GM18511 (cell line): ENCODE results near the gene ACVR1.

ENCODE experiments used
- ATAC-seq: cut with Tn5 transposase; IDR thresholded peaks from one replicate; pipeline ENCODE4 v1.9.1; 2021; ENCODE audit warnings: mild to moderate bottlenecking, moderate library complexity; ENCODE audit not compliant: unreplicated experiment

ACVR1 gene

DNA sequence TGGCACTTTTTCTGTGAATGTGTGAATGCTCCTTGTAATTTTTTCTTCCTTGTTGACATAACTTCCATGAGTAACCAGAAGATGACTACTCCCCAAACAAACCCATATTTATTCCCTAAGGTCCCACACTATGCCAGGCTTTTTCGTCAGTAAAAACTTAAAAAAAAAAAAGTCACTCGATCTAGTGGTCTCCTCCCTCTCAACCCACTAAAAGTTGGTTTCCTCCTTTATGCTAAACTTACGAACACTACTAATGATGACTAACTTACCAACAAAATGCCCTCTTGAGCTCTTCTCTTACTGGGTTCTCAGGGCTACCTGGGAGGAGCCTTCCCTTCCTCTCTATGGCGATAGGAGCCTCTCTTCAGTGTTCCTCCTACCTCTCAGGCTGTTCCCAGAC lies 18.2 kb downstream of the ACVR1 start:
- ATAC-seq, result no peak

DNA sequence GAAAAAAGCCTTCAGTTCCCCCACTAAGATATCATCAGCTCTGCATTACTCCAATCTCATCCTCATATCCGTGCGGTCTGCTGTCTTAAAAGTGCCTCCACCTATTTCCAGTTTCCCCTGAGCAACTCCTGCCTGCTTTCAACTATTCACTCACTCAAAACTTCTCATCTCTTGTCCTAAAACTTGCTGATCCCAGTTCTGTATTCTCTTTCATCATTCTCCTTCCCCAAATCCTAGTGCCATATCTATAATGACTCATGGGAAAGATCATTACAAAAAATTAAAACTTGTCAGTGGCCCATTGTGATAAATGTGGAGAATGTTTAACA lies 20.0 kb downstream of the ACVR1 start:
- ATAC-seq, result no peak

DNA sequence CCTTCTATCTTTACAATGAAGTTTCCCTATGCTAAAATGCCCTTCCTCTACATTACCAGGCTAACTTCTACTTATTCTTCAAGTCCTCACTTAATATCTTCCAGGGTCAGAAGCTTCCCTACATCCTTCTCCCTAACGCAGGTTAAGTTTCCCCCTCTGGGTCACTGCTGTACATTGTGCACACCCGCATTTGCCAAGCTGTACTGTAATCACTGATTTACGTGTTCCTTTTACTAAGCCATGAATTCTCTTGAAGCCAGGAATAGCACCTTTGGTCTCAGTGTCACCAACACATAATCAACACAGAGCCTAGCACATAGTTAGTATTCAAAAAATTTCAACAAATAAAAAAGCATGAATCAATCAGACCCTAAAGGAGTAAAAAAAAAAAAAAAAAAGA lies 22.3 kb downstream of the ACVR1 start:
- ATAC-seq, result no peak

DNA sequence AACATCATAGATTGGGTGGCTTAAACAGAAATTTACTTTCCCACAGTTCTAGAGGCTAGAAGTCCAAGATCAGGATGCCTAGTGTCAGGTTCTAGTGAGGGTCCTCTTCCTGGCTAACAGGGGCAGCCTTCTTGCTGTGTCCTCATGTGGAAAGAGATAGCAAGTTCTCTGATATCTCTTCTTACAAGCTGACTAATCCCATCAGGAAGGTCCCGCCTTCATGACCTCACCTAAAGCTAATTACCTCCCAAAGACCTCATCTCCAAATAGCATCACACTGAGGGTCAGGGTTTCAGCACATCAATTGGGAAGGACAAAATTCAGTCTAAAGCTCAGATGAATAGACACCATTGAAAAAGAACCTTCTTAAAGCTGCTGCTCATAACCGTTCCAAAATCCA lies 22.9 kb downstream of the ACVR1 start:
- no peak for ATAC-seq

DNA sequence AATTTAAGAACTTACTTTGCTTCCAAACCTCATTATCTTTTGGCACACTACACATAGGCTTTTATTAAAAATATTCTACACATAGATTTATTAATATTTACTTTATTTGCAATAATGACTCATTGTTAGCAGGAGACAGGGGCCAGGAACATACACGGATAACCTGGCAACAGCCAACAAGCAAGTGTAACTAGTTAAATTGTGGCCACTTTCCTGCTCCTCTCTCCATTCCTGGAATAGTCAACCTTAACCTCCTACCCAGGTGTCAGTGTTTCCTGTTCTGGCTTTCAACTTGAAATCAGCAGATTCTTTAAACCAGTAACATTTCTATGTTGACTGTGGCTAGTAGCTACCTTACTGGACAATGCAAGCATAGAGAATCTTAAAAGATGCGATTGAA lies 26.5 kb downstream of the ACVR1 start:
- no peak for ATAC-seq

DNA sequence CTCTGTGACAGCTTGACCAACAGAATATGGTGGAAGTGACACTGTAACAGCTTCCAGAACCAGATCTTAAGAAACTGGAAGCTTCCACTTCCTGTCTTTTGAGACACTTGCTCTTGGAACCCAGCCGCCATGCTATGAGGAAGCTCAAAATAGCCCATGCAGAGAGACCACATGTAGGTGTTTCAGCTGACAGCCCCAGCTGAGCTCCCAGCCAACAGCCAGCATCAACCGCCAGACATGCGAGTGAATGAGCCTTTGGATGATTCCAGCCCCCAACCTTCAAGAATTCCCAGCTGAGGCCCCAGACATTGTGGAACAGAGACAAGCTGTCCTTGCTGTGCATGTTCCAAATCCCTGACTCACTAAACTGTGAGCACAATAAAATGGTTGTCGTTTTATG lies 27.9 kb downstream of the ACVR1 start:
- no peak for ATAC-seq

DNA sequence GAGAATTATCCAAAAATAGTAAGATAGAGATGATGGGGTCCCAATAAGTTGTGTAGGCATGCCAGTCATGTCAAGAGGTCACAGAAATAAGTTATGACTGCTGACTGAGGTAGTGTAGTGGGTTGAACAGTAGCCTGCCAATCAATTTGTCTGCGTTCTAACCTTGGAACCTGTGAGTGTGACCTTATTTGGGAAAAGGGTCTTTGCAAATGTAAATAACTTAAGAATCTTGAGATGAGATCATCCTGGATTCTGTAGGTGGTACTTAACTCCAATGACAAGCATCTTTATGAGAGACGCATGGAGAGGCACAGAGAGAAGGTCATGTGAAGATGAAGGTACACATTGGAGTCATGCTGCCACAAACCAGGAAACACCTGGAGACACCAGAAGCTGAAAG lies 31.0 kb downstream of the ACVR1 start:
- no peak for ATAC-seq

DNA sequence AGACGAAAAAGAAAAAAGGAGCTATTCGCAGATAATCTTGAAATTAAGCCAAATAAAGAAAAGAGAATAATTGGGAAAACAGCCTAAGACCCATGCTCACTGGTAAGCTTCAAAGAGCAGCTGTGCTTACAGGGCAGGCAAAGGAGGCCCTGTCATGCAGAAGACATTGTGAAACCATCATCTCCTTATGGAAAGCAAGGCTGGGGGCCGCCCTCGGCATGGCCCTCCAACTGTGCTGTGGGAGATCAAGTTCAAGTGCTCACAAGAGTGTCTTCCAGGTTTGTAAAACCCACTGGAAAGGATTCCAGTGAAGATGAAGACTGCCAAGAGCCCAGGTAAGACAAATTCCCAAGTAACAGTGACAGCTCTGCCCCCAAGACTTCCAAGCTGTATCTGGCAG lies 32.2 kb downstream of the ACVR1 start:
- ATAC-seq, result no peak

DNA sequence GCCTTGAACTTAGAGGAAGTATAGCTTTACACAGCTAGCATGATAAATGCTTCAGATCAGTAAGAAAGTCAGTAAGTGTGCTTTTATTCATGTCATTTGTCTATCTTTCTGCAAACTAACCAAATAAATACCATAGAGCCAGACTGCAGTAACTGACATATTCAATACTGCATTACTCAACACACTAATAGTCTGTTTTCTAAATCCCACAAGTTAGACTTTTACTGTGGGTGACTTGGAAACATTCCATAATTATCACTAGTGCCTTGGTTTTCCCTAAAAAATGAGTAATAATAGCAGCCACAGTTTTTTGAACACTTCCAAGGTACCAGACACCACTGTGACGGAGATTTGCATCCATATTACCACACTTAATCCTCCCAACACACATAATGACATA lies 33.0 kb downstream of the ACVR1 start:
- no peak for ATAC-seq

DNA sequence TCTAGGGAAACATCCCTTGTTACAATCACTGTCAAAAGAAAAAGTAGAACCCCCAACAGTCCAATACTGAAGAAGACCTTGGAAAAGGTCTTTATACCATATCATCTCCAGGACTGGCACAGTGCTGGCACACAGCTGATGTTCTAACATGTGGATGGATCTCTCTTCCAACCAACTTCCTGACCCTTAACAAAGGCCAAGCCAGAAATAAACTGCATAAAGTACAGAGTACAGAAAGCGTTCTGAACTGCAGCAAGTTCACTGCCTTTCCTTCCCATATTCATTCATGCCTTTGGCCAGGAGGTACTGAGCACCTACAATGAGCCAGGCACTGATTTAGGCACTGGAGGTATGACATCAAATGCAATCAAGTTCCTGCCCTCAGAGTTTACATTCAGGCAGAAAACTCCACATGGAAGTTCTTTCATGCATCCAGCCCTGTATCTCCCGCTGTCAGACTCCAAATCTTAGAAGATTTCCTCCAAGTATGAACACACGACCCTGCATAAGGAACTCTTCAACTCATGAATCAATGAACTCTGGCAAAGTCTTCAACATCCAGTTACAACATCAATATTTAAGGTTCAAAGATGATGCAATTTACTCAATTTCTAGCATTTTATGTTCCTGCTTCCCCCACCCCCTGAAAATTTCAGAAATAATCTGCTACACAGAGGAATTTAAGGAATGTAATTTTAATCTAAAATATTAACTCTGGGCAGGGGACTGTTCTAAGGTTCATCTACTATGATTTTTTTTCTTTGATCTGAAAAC lies 33.8 kb downstream of the ACVR1 start:
- no peak for ATAC-seq

DNA sequence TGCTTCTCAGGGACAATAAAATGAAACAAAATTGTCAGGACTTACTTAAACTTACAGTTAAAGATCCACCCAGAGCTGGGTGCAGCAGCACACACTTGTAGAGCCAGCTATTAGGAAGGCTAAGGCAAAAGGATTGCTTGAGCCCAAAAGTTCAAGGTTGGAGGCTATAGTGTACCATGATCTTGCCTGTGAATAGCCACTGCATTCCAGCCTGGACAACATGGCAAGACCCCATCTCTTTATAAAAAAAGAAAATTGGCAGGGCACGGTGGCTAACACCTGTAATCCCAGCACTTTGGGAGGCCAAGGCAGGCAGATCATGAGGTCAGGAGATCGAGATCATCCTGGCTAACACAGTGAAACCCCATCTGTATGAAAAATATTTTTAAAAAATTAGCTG lies 34.6 kb downstream of the ACVR1 start:
- no peak for ATAC-seq

DNA sequence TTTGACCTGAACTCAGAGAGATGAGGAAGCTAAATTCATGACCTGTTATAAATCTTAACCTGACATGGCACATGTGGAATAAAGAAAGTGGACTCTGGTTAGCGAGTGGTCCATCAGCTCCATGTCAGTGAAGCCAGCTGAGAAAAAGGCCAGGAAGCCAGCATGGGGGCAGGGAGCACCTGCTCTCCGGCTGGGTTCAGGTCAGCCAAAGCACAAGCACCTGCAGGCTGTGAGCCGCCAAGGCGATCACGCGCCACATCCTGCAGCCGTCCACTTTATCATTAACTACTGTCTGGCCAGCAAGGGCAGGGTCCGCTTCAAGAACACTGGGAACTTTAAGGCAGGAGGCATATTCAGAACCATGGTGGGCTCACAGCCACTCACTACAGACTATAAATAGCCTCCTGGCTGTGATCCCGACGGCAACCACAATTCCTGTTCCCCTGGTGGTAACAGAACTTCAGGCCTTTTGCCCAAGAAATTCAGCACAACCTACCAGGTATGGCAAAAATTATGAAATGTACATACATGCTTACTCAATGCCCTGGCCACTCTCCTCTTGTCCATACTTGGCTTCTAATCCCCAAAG lies 35.5 kb downstream of the ACVR1 start:
- no peak for ATAC-seq

DNA sequence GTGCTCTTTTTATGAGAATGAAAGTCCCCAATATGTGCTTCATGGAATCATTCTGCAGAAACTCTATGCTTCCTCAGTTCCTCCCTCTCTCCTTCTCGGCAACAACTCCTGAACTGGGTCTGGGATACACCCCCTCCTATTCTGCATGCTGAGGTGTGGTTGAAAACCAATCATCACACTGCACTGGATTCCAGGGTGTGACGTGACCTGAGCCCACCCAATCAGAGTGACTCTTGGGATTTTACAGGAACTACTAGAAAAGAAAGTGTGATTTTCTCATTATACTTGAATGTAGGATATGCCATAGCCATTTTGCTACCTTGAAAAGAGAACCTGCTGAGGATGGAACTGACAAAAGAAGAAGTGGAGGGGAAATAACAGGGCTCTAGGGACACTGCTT lies 36.3 kb downstream of the ACVR1 start:
- no peak for ATAC-seq

DNA sequence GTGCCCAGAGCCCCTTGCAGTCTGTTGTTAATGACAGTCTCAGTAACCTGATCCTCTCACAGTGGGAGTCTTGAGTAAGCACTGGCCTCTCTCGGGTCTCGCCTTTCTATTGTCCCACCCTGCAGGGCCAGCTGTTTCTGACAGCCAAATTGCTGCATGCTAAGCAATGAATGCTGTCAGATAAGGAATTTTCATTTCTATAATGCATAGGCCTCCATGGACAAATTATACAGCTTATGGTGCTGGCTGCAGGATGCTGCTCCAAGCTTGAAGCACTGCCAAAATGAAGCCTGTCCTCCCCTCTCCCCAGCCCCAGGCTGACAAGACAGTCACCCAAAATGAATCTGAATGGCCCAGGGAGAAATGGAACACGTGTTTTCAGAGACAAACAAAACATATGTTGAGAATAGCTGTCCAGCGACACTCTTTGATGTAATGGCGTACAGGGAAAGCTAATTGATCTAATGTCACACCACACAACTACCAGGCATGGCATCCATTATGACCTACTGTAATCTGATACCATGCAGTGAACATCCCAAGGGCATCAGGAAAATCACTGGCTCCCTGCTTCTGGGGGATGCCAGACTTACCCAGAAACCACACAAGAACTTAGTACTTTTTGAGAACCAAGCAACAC lies 36.8 kb downstream of the ACVR1 start:
- no peak for ATAC-seq

DNA sequence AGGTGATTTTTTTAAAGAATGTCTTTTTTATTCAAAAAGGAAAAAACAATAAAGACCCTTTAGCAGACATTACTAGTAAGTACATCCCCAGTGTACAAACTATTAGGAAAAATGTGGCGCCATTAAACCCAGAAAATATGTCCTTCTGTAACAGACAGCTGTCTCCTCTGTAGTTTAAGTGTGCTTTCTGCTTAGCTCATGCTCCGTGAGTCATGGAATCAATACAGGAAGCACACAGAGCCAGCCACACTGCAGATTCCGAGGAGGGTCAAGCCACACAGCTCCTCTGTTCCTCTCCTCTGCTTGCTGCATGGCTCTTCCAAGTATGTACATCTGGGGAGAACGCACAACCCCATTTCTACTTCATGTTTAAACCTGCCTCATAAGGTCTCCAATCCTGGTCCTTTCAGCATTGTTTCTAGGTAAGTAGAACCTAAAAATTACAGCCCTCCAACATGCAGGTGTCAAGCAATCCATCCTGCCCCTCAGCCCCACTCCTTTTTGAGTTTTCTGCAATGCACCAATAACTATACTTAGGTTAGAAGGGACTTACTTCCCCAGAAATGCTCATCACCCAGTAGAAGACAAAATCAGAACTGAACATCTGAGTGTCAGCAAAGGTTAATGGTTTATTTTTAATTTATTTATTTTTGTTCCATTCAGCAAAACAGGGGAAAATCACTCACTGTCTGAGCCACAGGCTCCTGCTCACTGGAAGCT lies 37.5 kb downstream of the ACVR1 start:
- no peak for ATAC-seq

DNA sequence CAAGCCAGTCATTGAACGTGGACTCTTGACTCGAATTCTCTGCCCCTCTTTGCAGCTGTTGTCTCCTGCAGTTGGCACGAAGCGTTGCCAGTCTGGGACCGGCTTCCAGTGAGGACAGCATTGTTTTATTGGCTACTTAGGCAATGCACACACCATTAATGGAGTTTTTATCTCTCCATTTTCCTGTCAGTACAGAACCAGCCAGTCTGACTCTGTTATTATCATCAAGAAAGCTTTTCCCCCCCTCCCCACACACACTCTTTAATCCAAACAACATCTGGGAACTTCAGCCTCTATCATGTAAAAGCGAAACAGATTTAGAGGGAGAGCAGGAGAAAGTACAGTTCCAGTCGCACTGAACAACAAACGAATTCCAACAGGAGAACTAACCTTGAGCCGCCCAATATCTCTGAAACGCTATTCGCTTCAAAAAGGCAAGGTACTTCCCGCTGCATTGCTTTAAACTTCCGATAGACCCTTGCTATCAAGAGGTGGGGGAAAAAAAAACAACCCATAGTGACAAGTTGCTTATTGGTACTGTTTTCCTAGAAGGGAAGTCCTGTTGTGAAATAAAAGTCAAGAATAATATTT lies 38.2 kb downstream of the ACVR1 start:
- no peak for ATAC-seq

DNA sequence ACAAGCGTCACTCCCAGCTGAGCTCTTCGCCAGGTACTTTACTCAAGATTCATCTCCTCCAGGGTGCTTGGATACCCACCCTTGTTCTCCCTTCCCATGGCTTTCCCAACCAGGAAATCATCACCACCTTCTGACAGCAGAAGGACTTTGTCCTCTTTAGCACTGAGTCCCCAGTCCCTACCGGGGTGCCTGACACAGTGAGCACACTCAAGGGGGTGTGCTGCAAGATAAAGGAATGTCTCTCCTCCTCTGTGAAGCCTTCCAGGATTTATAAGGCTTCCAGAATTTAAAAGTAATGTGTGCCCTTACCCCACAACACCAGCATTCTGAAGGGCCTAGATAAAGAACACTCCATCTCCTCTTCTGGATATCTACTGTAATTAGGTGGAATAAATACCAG lies 39.6 kb downstream of the ACVR1 start:
- no peak for ATAC-seq

DNA sequence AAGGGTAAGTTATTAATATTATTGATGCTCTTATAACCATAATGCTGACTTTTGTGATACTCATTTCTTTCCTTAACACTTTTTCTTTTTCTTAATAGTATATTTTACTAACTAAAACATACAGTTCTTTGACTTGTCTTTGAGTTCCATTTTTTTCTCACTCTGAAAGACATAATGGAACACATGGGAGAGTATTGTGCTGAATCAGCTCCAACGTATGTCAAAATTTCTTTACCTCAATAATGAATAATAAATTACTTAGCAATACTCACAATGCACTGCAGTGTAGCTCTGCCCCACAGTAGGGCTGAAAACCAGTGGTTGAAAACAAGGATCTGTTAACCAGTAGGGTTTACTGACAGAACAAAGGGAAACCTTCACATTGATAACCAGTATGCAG lies 40.7 kb downstream of the ACVR1 start:
- ATAC-seq, result no peak

DNA sequence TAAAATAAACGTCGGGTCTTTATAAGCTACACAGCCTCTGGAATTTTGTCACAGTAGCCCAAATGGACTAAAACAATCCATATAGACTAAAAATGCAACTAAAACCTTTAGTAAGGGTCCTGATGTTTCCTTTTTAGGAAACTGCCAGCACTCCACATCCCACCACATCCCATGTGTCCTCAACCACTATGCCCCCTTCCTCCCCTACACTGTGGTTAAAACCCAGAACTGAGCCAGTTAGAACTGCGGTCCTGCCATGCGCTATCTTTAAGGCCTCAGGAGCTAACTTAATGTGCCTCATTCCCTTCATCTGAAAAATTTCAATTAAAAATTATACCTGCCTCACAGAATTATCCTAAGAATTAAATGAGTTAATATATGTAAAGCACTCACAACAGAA lies 41.1 kb downstream of the ACVR1 start:
- ATAC-seq, result no peak

DNA sequence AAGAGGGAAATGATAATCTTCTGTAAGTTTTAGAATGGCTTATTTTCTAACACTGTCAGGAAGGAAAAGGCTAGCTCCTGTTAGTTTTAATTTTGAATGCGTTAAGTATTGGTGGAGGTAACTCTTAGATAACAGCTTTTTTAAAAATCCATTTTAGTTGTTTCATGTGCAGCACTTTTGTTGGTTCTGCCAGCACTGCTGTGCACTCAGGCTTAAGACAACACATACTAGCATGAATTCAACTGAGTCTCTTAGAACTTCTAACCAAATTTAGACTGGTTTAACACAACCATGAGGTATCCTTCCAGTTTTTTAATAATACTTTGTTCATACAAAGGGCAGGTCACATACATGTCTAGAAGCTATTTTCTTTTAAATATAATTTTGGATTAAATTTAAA lies 42.4 kb downstream of the ACVR1 start:
- ATAC-seq, result no peak

DNA sequence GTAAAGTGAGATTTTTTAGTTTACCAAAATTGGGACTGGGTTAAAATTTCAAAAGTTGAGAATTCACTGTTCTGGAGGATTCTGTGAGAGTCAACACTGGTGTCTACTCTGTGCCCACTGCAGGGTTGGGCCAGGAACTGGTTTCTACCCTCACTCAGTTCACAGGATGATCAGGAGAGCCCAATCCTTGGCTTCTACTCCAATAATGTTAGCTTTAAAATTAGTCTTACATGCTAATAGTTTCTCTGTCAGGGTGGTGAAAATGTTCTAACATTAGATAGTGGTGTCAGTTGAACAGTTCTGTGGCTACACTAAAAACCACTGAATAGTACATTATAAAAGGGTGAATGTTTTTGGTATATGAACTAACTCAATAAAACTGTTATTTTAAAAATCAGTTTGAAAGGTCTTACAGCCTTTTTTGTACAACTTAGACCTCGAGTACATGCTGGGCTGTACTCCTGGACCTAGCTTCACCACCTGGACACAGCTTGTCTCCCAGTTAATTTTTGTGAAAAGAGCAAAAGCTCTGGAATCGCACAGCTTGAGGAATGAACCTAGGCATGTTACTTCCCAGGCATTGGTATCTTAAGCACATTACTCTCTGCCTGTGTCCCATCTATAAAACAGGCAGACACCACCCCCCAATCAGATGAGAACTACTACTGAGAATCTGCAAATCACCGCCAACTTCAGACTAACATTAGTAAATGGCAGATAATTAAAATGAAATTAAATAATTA lies 44.4 kb downstream of the ACVR1 start:
- no peak for ATAC-seq
